Activated CD4-positive, alpha-beta T cell treated with anti-CD3 and anti-CD28 coated beads, Interleukin-2, amount 10 ng/mL, durations not matched to agents 7 days and 5 days (primary cell): ENCODE results near the gene RAD51B. TPM values are rescaled to one million over a fixed set of nuclear protein-coding genes. Genes with fewer than 3 reads are reported as not detected.

Experiments
- CTCF ChIA-PET: fragments of 350-600 bp; sonication (Branson Sonifier 250); formaldehyde crosslinking; loops from one replicate; lab custom pipeline; 2021; ENCODE audit warnings: antibody characterized with exemption; lab: Charles Lee
- POLR2A ChIA-PET: fragments of 350-600 bp; sonication (Branson Sonifier 250); formaldehyde crosslinking; loops from one replicate; lab custom pipeline; 2021; ENCODE audit warnings: antibody characterized with exemption; lab: Charles Lee
- DNase-seq: peaks from one replicate; pipeline ENCODE4 v3.0.0-alpha.2; 2020
- H3K27ac Mint-ChIP-seq: one replicate; pipeline ENCODE4 v1.8.0; 2021; ENCODE audit warnings: mild to moderate bottlenecking, moderate library complexity, mixed read lengths
- H3K27me3 Mint-ChIP-seq: one replicate; pipeline ENCODE4 v1.8.0; 2021; ENCODE audit warnings: mixed read lengths
- H3K36me3 Mint-ChIP-seq: one replicate; pipeline ENCODE4 v1.8.0; 2021; ENCODE audit warnings: low read depth, mixed read lengths
- H3K4me1 Mint-ChIP-seq: one replicate; pipeline ENCODE4 v1.8.0; 2021; ENCODE audit warnings: mixed read lengths
- H3K4me3 Mint-ChIP-seq: one replicate; pipeline ENCODE4 v1.8.0; 2021; ENCODE audit warnings: mild to moderate bottlenecking, moderate library complexity, mixed read lengths
- H3K9me3 Mint-ChIP-seq: one replicate; pipeline ENCODE4 v1.8.0; 2021; ENCODE audit warnings: mixed read lengths
- total RNA-seq, 2 experiments: library from RNA; stranded (reverse); gene quantifications; one replicate each; pipeline ENCODE4 v1.2.3, GENCODE V29; 2021

The RAD51B gene
- total RNA-seq, 2 experiments from 2014 or later: 20.6 to 30.3 TPM

DNA sequence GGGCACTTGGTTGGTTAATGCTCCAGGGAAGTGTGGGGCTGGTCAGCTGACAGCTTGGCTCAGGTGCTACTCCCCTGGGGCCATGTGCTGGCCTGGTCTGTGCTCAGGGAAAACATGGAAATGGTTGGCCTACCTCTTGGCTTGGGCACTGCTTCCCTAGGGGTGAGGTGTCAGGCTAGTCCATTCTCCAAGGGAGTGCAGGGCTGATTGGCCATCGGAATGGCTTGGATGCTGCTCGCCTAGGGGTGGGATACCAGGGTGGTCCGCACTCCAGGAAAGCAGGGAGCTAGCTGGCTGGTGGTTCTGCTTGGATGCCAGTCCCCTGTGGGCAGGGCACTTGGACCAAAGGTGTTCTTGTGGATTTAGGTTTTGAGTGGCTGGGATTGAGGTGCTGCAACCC lies 245.7 kb downstream of the RAD51B start:
- peaks cover 2% of the 10 kb centered on the region for H3K27me3 Mint-ChIP-seq
- H3K4me1 Mint-ChIP-seq: no peaks in the 10 kb centered on the region
- DNase-seq: no peak
- H3K9me3 Mint-ChIP-seq: peaks cover 22% of the 10 kb centered on the region
- no peak overlapping the region for H3K4me3 Mint-ChIP-seq
- no peaks in the 10 kb centered on the region for H3K36me3 Mint-ChIP-seq
- no peak overlapping the region for H3K27ac Mint-ChIP-seq
- CTCF ChIA-PET: no interaction called here
- POLR2A ChIA-PET: no interaction called here

DNA sequence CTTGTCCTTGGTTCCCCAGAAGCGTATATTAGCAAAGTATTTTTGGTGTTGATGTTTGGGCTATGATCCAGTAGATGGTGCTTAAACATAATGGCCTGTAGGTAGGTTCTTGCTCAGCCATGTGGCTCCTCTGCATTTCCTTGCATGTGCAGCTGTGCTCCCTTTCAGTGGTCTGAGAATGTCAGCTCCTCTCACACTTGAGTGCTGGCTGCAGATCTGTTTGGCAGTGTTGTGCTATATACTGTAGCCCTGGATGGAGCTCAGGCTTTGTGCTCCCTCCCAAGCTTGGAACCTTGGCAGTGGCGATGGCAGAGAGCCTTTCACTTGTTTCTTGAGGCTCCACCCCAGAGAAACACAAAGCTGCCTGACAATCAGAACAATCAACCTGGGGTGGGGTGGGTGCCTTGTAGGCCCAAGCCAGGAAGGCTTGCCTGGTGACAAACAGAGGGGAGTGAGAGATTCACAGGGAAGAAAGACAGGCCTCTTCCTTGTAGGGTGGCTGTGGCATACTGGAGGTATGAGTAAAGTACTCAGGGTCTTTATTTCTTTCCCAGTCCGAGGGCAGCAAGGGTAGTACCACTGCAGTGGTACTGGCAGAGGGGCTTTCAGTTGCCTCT lies 255.3 kb downstream of the RAD51B start:
- ChIA-PET POLR2A (no interaction called here), CTCF (interaction anchor here (0.7 kb wide), 1 partner anchor 714 kb away, joined by 3 read pairs; no protein-coding TSS in a partner anchor)
- H3K36me3 Mint-ChIP-seq: peaks cover 8% of the 10 kb centered on the region
- H3K9me3 Mint-ChIP-seq: peaks cover 31% of the 10 kb centered on the region
- H3K4me3 Mint-ChIP-seq: no peak overlapping the region
- no peaks in the 10 kb centered on the region for H3K27me3 Mint-ChIP-seq
- no peak for DNase-seq
- H3K4me1 Mint-ChIP-seq: no peaks in the 10 kb centered on the region
- no peak overlapping the region for H3K27ac Mint-ChIP-seq

DNA sequence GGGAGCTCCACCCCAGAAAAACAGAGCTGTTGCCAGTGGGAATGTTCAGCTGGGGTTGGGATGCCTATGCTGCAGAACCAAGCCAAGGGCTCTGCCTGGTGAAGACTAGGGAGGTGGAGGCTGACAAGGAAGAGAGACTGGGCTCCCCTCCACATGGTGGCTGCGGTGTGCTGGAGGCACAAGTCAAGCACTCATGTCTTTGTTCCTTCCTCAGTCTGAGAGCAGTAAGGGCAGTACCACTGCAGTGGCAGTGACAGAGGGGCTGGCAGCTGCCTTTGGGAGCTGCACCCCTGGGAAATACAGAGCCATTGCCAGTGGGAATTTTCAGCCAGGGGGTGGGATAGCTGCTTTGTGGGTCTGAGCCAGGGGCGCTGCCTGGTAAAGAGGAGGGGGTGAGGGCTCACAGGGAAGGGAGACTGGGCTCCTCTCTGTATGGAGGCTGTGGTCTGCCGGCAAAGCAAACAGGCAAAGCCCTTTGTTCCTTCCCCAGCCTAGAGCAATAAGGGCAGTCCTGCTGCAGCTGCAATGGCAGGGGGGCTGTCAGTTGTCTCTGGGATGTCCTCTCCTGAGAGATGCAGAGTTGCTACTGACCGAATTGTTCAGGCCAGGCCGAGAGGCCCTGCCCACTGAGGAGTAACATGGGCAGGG lies 255.9 kb downstream of the RAD51B start:
- Mint-ChIP-seq H3K27me3 (no peaks in the 10 kb centered on the region), H3K27ac (no peak overlapping the region), H3K36me3 (peaks cover 8% of the 10 kb centered on the region), H3K9me3 (peaks cover 28% of the 10 kb centered on the region), H3K4me1 (no peaks in the 10 kb centered on the region), H3K4me3 (no peak overlapping the region)
- POLR2A ChIA-PET: no interaction called here
- CTCF ChIA-PET: interaction anchor here (0.6 to 0.7 kb wide), 2 partner anchors 93 to 714 kb away, joined by 3 read pairs; no protein-coding TSS in a partner anchor
- no peak for DNase-seq

DNA sequence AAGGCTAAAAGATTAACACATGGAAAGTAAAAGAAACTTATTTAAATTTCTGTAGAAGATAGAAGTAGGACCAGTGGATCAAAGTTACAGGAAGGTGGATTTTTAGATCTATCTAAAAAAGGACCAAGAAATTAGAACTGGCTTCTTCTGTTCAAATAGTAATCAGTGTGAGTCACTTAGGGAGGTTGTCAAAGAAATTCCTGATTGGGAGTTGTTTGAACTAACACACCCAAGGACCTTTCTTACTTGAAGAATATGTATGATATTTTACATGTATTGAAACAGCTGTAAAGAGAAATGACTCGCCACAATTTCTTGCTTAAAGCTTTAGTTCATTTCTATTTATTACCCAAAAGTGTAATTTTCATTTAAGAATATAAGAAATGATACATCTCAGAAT lies 256.9 kb downstream of the RAD51B start:
- Mint-ChIP-seq H3K27me3 (no peaks in the 10 kb centered on the region), H3K36me3 (peaks cover 8% of the 10 kb centered on the region), H3K4me3 (no peak overlapping the region), H3K27ac (no peak overlapping the region), H3K9me3 (peaks cover 23% of the 10 kb centered on the region), H3K4me1 (no peaks in the 10 kb centered on the region)
- ChIA-PET CTCF (no interaction called here), POLR2A (no interaction called here)
- DNase-seq: no peak

DNA sequence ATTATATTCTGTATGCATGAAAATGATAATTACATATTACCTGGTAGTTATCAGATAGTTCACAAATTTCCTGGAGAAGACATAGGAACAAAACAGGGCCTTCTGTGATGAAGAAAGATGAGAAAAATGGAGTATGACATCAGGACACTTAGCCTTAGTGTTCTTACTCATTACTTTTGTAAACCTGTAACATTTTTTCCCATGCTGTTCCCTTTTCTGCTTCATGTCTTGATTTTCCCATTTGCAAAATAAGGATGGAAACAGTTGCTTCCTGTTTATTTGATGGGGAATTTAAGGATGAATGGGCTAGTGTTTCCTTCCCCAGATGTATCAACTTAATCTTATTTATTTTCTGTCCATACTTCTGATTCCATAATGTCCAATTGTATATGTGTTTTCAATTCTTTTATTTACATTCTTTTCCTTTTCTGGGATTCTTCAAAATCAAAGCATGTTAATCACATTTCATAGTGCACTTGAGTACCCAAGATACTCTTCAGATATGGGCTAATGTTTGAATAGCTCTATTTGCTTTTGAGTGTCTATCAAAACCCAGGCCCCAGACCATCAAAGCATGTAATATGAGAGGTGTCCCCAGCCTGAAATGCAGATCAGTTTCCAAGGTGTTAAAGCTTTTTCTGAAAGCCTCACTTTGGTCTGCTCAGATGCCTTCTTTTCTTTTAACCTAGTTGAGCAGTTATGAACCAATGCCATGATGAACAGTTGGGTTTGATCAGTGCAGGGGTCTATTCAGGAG lies 260.5 kb downstream of the RAD51B start:
- CTCF ChIA-PET: no interaction called here
- no peaks in the 10 kb centered on the region for H3K4me1 Mint-ChIP-seq
- no peaks in the 10 kb centered on the region for H3K36me3 Mint-ChIP-seq
- H3K27ac Mint-ChIP-seq: no peak overlapping the region
- no peaks in the 10 kb centered on the region for H3K9me3 Mint-ChIP-seq
- no peaks in the 10 kb centered on the region for H3K27me3 Mint-ChIP-seq
- POLR2A ChIA-PET: no interaction called here
- no peak overlapping the region for H3K4me3 Mint-ChIP-seq
- DNase-seq: no peak

DNA sequence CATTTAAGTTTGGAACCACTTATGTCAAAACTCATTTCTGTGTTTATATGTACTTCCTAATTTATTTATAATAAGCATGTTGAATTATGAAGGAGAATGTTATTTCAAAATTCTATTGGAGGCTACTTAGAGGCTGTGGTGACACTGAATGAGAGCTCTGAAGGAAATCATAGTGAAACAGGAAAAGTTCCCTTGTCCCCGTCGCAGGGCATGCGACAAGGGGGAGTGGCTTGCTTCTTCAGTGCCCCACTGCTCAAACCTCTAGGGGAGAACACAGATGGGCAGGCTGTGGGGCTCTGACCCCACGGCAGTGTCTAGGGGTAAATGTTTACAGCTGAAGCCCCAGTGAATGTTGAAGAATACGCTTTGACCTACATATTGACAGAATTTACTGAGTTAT lies 261.9 kb downstream of the RAD51B start:
- POLR2A ChIA-PET: no interaction called here
- Mint-ChIP-seq H3K4me1 (no peaks in the 10 kb centered on the region), H3K36me3 (no peaks in the 10 kb centered on the region), H3K9me3 (no peaks in the 10 kb centered on the region), H3K27me3 (no peaks in the 10 kb centered on the region), H3K27ac (no peak overlapping the region), H3K4me3 (no peak overlapping the region)
- no peak for DNase-seq
- CTCF ChIA-PET: no interaction called here

DNA sequence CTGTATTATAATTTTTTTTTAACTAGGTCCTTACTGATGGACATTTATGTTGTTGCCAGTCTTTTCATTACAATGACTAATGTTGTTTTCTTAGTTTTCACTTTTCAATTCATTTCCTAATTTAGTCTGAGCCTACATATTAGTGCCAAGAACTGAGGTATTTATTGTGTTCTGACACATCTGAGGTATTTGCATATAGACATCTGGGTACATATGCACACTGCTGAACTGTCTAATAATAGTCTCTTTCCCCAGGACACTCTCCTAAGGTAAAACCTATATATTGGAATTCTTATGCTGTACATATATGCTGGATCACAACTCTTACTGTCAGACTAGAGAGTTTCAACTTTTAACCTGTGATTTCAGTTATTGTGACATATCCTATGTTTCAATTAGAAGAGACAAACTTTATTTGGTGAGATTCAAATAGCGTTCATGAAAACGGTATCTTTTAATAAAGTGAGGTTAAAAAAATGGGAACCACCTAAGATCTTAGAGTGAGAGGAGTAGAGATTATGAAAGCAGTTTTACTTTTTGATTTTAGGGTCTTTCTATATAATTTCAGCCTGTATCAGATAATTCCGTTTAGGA lies 263.2 kb downstream of the RAD51B start:
- Mint-ChIP-seq H3K4me1 (no peaks in the 10 kb centered on the region), H3K4me3 (no peak overlapping the region), H3K27me3 (no peaks in the 10 kb centered on the region), H3K27ac (no peak overlapping the region), H3K36me3 (no peaks in the 10 kb centered on the region), H3K9me3 (no peaks in the 10 kb centered on the region)
- ChIA-PET CTCF (no interaction called here), POLR2A (no interaction called here)
- DNase-seq: no peak

DNA sequence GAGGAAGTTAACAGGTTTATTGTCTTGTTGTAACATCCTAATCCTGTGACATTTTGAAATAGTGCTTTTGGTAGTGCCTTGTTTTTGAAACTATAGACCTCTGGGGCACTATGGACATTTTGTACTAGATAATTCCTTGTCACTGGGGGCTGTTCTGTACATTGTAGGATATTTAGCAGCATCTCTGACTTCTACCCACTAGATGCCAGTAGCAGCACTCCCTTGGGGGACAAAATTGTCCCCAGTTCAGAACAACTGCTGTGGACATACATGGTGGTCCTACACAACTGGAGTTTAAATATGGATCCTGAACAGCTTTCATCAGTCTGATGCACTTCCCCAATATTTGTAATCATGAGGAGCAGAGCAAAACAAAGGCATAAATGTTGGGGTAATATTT lies 264.7 kb downstream of the RAD51B start:
- DNase-seq: no peak
- ChIA-PET CTCF (no interaction called here), POLR2A (no interaction called here)
- H3K27ac Mint-ChIP-seq: no peak overlapping the region
- H3K4me1 Mint-ChIP-seq: peaks cover 7% of the 10 kb centered on the region
- no peaks in the 10 kb centered on the region for H3K9me3 Mint-ChIP-seq
- no peaks in the 10 kb centered on the region for H3K36me3 Mint-ChIP-seq
- H3K4me3 Mint-ChIP-seq: no peak overlapping the region
- no peaks in the 10 kb centered on the region for H3K27me3 Mint-ChIP-seq

DNA sequence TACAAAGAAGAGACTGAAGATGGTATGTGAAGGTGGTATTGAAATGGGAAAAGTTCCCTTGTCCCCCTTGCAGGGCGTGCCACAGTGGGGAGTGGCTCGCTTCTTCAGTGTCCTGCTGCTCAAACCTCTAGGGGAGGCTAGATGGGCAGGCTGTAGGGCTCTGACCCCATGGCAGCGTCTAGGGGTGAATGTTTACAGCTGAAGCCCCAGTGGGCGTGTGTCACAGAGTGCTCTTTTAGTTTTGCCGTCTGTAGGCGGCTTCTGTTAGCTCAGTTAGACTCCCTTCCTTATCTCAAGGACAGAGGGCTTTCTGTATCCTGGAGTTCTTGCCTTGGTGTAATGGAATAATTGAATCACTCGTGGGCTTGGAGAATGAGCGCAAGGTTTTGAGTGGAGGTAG lies 266.2 kb downstream of the RAD51B start:
- no peaks in the 10 kb centered on the region for H3K9me3 Mint-ChIP-seq
- peaks cover 7% of the 10 kb centered on the region for H3K4me1 Mint-ChIP-seq
- H3K27me3 Mint-ChIP-seq: no peaks in the 10 kb centered on the region
- no peaks in the 10 kb centered on the region for H3K36me3 Mint-ChIP-seq
- ChIA-PET CTCF (no interaction called here), POLR2A (no interaction called here)
- no peak for DNase-seq
- no peak overlapping the region for H3K27ac Mint-ChIP-seq
- no peak overlapping the region for H3K4me3 Mint-ChIP-seq

DNA sequence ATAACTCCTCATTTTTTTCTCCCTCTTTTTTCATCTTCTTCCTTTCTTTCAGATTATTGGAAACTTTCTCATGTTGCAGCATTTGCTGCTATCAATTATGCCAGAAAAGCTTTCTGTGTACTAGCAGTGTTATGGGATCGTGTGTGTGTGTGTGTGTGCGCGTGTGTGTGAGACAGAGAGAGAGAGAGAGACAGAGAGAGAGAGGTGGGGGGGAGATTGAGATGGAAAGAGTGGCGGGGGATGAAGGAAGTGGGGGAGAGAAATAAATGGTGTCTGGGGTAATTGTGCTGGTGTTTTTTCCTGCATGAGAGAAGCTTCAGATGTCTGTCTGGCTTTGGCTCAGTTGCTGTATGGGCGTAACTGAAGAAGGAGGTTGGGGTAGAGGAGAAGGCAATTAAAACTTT lies 268.9 kb downstream of the RAD51B start:
- Mint-ChIP-seq H3K36me3 (peaks cover 3% of the 10 kb centered on the region), H3K27ac (no peak overlapping the region), H3K27me3 (no peaks in the 10 kb centered on the region), H3K9me3 (no peaks in the 10 kb centered on the region), H3K4me1 (peaks cover 7% of the 10 kb centered on the region), H3K4me3 (no peak overlapping the region)
- POLR2A ChIA-PET: interaction anchor here (0.6 kb wide), 1 partner anchor 73 kb away, joined by 3 read pairs; no protein-coding TSS in a partner anchor
- CTCF ChIA-PET: interaction anchor here (0.7 kb wide), 1 partner anchor 10 kb away, joined by 3 read pairs; no protein-coding TSS in a partner anchor
- no peak for DNase-seq

DNA sequence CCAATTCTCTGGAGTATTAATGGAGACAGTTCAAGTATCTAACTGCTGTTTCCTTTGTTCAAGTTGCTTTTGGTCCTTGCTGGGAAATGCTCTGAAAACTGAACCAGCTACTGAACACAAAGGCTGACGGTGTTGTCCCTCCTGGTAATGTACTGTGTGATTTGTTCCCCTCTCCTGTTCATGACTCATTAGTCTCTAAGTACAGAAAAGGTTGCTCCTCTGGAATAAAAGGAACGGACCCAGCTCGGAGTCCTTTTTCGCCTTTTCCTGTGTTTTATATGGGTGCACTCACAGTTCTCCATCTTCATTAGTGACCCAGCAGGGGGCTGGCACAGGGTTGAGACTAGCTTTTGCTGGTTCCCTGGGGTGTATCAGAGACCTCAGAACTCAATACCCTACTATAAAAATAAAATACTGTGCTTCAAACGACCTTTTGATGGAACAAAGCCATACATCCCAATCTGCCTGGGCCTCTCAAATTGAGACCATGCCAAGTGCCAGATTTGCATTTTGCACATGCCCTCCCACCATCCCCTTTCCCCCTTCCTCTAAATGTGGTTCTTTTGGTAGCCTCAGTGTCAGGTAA lies 269.7 kb downstream of the RAD51B start:
- Mint-ChIP-seq H3K27me3 (no peaks in the 10 kb centered on the region), H3K9me3 (no peaks in the 10 kb centered on the region), H3K27ac (no peak overlapping the region), H3K4me1 (peaks cover 7% of the 10 kb centered on the region), H3K4me3 (no peak overlapping the region), H3K36me3 (peaks cover 3% of the 10 kb centered on the region)
- no peak for DNase-seq
- ChIA-PET POLR2A (no interaction called here), CTCF (no interaction called here)

DNA sequence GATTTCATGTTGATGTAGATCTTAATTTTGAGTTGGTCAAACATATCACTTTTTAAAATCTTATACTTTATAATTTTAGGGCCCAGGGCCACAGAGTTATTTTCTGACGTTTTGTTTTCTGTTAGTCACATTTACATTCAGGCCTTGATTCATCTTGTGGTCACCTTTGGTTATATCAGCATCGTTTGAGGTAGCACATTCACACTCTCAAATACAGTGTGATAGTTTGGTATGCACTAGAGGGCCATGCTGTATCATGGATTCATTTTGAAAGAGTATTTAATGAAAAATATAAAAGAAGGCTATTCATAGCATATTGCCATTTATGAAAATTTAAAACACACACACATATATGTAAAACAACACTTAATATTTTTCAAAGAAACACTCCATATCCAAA lies 274.6 kb downstream of the RAD51B start:
- CTCF ChIA-PET: no interaction called here
- DNase-seq: no peak
- H3K4me3 Mint-ChIP-seq: no peak overlapping the region
- no peak overlapping the region for H3K27ac Mint-ChIP-seq
- POLR2A ChIA-PET: no interaction called here
- H3K4me1 Mint-ChIP-seq: no peaks in the 10 kb centered on the region
- peaks cover 8% of the 10 kb centered on the region for H3K9me3 Mint-ChIP-seq
- H3K27me3 Mint-ChIP-seq: no peaks in the 10 kb centered on the region
- peaks cover 3% of the 10 kb centered on the region for H3K36me3 Mint-ChIP-seq
